HG02885 (cell line): ENCODE results near the gene FAM120AOS.

ENCODE experiments used
- ATAC-seq: cut with Tn5 transposase; IDR thresholded peaks from one replicate; pipeline ENCODE4 v1.9.1; 2021; ENCODE audit warnings: mild to moderate bottlenecking; ENCODE audit not compliant: unreplicated experiment, poor library complexity

The FAM120AOS gene

DNA sequence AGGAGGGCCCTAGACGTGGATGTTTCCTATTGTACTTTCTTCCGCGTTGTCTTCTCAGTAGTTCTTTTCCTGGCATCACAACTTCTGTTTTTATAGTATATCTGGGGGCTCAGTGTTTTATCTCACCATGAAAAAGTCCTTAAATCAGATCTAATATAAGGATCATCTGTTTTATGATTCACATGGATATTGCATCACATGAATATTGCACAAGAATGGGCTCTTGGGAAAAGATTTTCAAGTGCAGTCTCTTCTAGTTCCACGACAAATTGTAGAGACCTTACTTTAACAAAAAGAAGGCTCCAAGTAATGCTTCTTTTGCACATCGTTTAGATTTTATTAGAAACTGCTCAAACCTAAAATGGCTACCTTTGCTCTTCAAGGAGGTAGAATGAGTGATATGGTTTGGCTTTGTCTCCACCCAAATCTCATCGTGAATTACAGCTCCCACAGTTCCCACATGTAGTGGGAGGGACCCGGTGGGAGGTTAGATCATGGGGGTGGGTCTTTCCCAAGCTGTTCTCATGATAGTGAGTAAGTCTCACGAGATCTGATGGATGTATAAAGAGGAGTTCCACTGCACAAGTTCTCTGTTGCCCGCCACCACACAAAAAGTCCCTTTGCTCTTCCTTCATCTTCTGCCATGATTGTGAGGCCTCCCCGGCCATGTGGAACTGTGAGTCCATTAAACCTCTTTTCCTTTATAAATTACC is 55.6 kb downstream of the FAM120AOS start:
- ATAC-seq = no peak
